ENCODE data around the gene FXYD1.
"Not testable (repeated sequence)": the region's sequence is repeated elsewhere in the genome, so short reads cannot be mapped to it uniquely, and the experiment has no call there.

FXYD1 gene

GRCh38 chr19:35138305-35138892, at the start of gene FXYD1:
TSS of gene FXYD1 (plus strand) at chr19:35138824. CDS start at chr19:35140080, 1,256 bp downstream.
- FAIRE-seq = no peak
- DNase-seq (ENCODE audit: low spot score) = no peak

- DNase-seq (ENCODE audit: low spot score) (no peak), FAIRE-seq (no peak)
Measured at GRCh38 chr19:35089554-35089953, 49.1 kb upstream of the FXYD1 start.

- FAIRE-seq = no peak
- DNase-seq (ENCODE audit: low spot score) = no peak
Measured at GRCh38 chr19:35090160-35090505, 48.5 kb upstream of the FXYD1 start.

GRCh38 chr19:35090506-35091214, 48.0 kb upstream of the FXYD1 start:
- peak; percentile 78 for DNase-seq (ENCODE audit: low spot score)
- no peak for FAIRE-seq

- DNase-seq (ENCODE audit: low spot score) = no peak
- no peak for FAIRE-seq
Measured at GRCh38 chr19:35093430-35093829, 45.2 kb upstream of the FXYD1 start.

GRCh38 chr19:35093941-35094647, 44.5 kb upstream of the FXYD1 start:
- FAIRE-seq = no peak

GRCh38 chr19:35094656-35095055, 44.0 kb upstream of the FXYD1 start:
- DNase-seq (ENCODE audit: low spot score) (no peak), FAIRE-seq (no peak)

More at GRCh38 chr19:35093941-35094647, 44.5 kb upstream of the FXYD1 start:
- DNase-seq (ENCODE audit: low spot score) = no peak

GRCh38 chr19:35095667-35096368, 42.8 kb upstream of the FXYD1 start:
- no peak for DNase-seq (ENCODE audit: low spot score)

GRCh38 chr19:35098413-35099049, 40.1 kb upstream of the FXYD1 start:
- FAIRE-seq = no peak
- DNase-seq (ENCODE audit: low spot score) = no peak

More at GRCh38 chr19:35095667-35096368, 42.8 kb upstream of the FXYD1 start:
- no peak for FAIRE-seq

GRCh38 chr19:35099155-35099896, 39.3 kb upstream of the FXYD1 start:
- FAIRE-seq (no peak), DNase-seq (ENCODE audit: low spot score) (no peak)

GRCh38 chr19:35099897-35100275, 38.7 kb upstream of the FXYD1 start:
- no peak for DNase-seq (ENCODE audit: low spot score)

GRCh38 chr19:35100588-35101533, 37.8 kb upstream of the FXYD1 start:
- DNase-seq (ENCODE audit: low spot score) (no peak), FAIRE-seq (no peak)

More at GRCh38 chr19:35099897-35100275, 38.7 kb upstream of the FXYD1 start:
- FAIRE-seq = no peak

- FAIRE-seq; DNase-seq (ENCODE audit: low spot score): not testable (repeated sequence)
Measured at GRCh38 chr19:35101949-35102348, 36.7 kb upstream of the FXYD1 start.

GRCh38 chr19:35103614-35104013, 35.0 kb upstream of the FXYD1 start:
- not testable (repeated sequence) for FAIRE-seq; DNase-seq (ENCODE audit: low spot score)

GRCh38 chr19:35104361-35104760, 34.3 kb upstream of the FXYD1 start:
- DNase-seq (ENCODE audit: low spot score) = no peak
- no peak for FAIRE-seq

GRCh38 chr19:35105047-35105410, 33.6 kb upstream of the FXYD1 start:
- FAIRE-seq (no peak), DNase-seq (ENCODE audit: low spot score) (no peak)

- peak; percentile 99 for FAIRE-seq
- no peak for DNase-seq (ENCODE audit: low spot score)
Measured at GRCh38 chr19:35105411-35106290, 33.0 kb upstream of the FXYD1 start.

- FAIRE-seq = no peak
- no peak for DNase-seq (ENCODE audit: low spot score)
Measured at GRCh38 chr19:35106291-35106583, 32.4 kb upstream of the FXYD1 start.
